GM23338 (cell line): ENCODE measurements around the gene SERP2.

Experiments
- CREB1 ChIP-seq: fragments of 250-450 bp; sonication (Bioruptor Pico); IDR thresholded peaks from 2 replicates; pipeline ENCODE4 v1.5.0; 2020; ENCODE audit warnings: low read depth, mild to moderate bottlenecking, moderate library complexity
- CTCF ChIP-seq, 2 experiments: fragments of 200-600 bp in 1 of 2; sonication (generic) in 1 of 2; conservative IDR thresholded peaks; 2 replicates each; pipeline versions ENCODE4 v1.5.1 to v1.6.1; 2016 to 2017; ENCODE audit warnings: antibody characterized with exemption in 2 of 2, low read depth in 2 of 2, mild to moderate bottlenecking in 2 of 2, moderate library complexity in 1 of 2
- ETS1 ChIP-seq: IDR thresholded peaks from 2 replicates; pipeline ENCODE4 v1.6.1; 2016; ENCODE audit warnings: antibody characterized with exemption
- EZH2 ChIP-seq: fragments of 200-600 bp; sonication (generic); IDR thresholded peaks from one replicate; pipeline ENCODE4 v1.8.0; 2017; ENCODE audit warnings: antibody characterized with exemption, mild to moderate bottlenecking, low read depth; ENCODE audit not compliant: unreplicated experiment
- EZH2phosphoT487 ChIP-seq: fragments of 200-600 bp; sonication (generic); IDR thresholded peaks from one replicate; pipeline ENCODE4 v1.8.1; 2018; ENCODE audit warnings: antibody characterized with exemption; ENCODE audit not compliant: unreplicated experiment
- JUNB ChIP-seq: IDR thresholded peaks from one replicate; pipeline ENCODE4 v1.6.1; 2016; ENCODE audit warnings: antibody characterized with exemption; ENCODE audit not compliant: unreplicated experiment
- NANOG ChIP-seq: IDR thresholded peaks from 2 replicates; pipeline ENCODE4 v1.6.1; 2016; ENCODE audit warnings: antibody characterized with exemption, borderline replicate concordance
- POLR2AphosphoS5 ChIP-seq: IDR thresholded peaks from 2 replicates; pipeline ENCODE4 v1.6.1; 2016; ENCODE audit warnings: antibody characterized with exemption, low read depth
- STAT1 ChIP-seq: IDR thresholded peaks from one replicate; pipeline ENCODE4 v1.6.1; 2016; ENCODE audit warnings: antibody characterized with exemption; ENCODE audit not compliant: unreplicated experiment
- ZNF114 ChIP-seq: fragments of 250-450 bp; sonication (Bioruptor Pico); IDR thresholded peaks from 2 replicates; pipeline ENCODE4 v1.5.0; 2020; ENCODE audit warnings: mild to moderate bottlenecking, moderate library complexity
- ZNF331 ChIP-seq: fragments of 250-450 bp; sonication (Bioruptor Pico); IDR thresholded peaks from 2 replicates; pipeline ENCODE4 v1.5.0; 2020; ENCODE audit warnings: low read depth, mild to moderate bottlenecking, moderate library complexity
- ZNF462 ChIP-seq: fragments of 250-450 bp; sonication (Bioruptor Pico); IDR thresholded peaks from 2 replicates; pipeline ENCODE4 v1.5.0; 2020; ENCODE audit warnings: mild to moderate bottlenecking, moderate library complexity
- TF ChIP-seq, protein P1 (sequence below): IDR thresholded peaks from one replicate; pipeline ENCODE4 v1.6.1; 2018; ENCODE audit warnings: antibody characterized with exemption; ENCODE audit not compliant: unreplicated experiment

DNA sequence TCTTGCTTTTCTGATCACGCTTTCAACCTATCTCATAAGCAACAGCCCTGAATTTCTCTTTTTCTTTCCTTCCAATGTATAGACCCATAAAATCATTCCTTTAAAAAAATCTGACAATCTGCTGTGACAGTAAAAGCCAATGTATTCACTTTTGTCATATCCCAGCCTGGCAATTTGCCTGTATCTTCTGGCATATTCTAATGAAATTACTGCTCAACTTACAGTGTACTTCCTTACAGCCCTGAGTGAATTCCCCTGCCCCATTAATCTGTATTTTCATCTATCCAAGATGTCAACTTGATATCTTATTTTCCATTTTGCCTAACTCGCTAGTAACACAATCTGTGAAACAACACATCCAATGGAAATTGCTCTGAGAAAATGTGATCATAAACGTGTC, 18.0 kb upstream of the SERP2 start:
- TF ChIP-seq CTCF (conservative IDR thresholded peaks at IDR 0.05; ENCODE audit: low read depth in 2 of 2) (no peak), EZH2 (no peak), EZH2phosphoT487 (no peak), CREB1 (no peak), POLR2AphosphoS5 (no peak), ZNF331 (no peak), ETS1 (no peak), NANOG (no peak), STAT1 (no peak), JUNB (no peak), ZNF462 (no peak), ZNF114 (CRISPR knock-in tag) (no peak)
- TF ChIP-seq, protein P1, sequence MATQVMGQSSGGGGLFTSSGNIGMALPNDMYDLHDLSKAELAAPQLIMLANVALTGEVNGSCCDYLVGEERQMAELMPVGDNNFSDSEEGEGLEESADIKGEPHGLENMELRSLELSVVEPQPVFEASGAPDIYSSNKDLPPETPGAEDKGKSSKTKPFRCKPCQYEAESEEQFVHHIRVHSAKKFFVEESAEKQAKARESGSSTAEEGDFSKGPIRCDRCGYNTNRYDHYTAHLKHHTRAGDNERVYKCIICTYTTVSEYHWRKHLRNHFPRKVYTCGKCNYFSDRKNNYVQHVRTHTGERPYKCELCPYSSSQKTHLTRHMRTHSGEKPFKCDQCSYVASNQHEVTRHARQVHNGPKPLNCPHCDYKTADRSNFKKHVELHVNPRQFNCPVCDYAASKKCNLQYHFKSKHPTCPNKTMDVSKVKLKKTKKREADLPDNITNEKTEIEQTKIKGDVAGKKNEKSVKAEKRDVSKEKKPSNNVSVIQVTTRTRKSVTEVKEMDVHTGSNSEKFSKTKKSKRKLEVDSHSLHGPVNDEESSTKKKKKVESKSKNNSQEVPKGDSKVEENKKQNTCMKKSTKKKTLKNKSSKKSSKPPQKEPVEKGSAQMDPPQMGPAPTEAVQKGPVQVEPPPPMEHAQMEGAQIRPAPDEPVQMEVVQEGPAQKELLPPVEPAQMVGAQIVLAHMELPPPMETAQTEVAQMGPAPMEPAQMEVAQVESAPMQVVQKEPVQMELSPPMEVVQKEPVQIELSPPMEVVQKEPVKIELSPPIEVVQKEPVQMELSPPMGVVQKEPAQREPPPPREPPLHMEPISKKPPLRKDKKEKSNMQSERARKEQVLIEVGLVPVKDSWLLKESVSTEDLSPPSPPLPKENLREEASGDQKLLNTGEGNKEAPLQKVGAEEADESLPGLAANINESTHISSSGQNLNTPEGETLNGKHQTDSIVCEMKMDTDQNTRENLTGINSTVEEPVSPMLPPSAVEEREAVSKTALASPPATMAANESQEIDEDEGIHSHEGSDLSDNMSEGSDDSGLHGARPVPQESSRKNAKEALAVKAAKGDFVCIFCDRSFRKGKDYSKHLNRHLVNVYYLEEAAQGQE, result no peak
